Activated CD4-positive, alpha-beta T cell treated with anti-CD3 and anti-CD28 coated beads, Interleukin-2, Interleukin-6, amounts not matched to agents 100 ng/mL and 50 ng/mL, durations not matched to agents 16 hours and 8 hours (primary cell): ENCODE data around the gene NEB.
A peak's percentile ranks its signal among the peaks of the same experiment; 100 is the strongest.

Experiments used
- DNase-seq: peaks from one replicate; pipeline ENCODE4 v3.0.0-alpha.2; 2020

NEB gene

DNA sequence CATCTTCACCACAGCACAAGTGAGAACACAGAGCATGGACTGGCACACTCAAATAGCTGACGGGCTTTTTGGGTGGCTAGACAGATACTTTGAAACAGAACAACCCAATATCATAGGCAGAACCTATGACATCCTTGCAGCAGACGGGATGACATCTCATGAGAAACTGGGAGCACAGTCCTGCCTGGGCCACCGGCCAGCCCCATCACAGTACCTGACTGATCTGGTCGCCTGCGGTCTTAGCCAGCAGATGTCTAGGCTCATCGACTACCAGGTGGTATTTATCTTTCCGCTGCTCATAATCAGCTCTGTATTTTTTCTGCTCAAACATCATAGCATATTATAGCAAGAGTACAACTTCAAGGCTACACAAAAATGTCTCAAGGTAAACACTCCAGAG is 200.3 kb downstream of the NEB start:
- DNase-seq = no peak

DNA sequence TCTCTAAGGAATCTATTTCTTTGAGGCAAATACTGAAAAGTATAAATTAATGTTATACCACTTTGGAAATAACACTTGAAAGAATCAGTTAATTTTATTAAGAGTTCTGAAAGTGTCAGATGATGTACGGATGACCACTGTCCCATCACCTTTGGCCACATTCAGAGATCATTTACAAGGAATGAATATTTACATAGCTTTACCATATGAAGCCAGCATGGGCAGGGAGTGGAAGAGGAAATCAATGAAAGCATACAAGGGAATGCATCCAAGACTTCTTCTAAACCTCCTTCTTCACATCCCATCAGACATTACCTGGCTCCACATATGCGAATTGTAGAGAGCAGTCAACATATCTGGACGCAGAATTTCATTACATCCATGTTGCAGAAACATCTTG is 201.1 kb downstream of the NEB start:
- DNase-seq = no peak

DNA sequence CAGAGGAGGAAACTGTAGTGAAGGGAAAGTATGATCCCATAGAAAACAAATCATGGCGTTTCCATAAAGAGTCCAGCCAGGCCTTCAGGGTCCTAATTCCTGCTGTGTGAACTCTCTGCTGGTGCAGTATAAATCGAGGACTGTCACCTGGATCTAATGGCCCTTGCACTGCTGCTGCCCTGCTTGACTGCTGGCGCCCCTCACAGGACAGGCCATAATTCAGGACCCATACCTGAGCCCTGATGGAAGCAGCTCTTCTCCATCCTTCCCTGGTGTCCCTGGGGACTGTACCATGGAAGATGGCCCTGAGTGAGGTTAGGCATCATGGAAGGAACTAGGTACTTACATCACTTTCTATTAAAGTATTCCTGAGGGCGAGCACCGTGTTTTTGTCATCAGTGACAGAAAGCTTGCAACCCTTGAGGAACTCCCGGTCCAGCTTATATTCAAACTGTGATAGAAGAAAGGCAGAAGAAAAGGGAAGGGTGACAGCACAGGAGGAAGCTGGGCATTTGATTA is 207.6 kb downstream of the NEB start:
- no peak for DNase-seq

DNA sequence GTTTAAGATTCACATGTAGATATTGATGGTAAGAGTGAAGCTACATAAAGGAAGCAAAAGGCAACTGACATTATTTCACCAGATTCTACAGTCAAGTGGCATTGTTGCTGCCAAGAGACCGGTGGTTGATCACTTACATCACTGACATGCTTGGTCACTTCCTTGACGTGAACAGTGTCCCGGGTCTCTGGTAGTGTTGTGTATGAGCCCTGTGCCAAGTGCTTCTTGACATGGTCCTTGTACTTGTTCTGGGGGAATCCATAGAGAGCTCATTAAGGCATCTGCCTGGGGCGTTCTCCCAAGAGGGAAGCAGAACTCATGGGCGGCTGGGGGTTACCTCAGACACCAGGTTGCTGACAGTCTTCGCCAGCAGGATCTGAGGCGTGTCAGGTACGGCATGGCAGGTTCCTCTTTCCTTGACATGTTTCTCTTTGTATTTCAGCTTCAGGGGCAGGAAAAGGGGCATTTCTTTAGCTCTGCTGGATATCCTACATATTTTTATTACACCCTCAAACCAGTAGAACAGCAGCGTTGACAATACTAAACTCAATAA is 208.4 kb downstream of the NEB start:
- no peak for DNase-seq

DNA sequence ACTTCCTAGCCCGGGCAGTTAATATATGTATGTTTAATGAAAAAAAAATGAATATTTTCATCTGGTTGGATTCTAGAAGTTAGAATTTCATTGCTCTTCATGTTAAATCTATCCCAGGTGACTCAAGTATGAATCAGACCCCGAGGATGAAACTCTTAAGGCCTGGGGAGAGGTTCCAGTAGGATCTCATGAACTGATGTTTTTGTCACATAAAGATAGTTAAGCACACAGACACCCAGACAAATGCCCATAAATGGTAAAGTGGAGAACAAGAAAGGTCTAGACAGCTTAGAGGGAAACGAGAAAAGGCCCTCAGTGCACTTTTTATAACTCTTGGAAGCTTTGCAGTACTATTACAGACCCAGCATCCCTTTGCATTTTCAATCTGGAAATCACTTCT is 210.4 kb downstream of the NEB start:
- no peak for DNase-seq

DNA sequence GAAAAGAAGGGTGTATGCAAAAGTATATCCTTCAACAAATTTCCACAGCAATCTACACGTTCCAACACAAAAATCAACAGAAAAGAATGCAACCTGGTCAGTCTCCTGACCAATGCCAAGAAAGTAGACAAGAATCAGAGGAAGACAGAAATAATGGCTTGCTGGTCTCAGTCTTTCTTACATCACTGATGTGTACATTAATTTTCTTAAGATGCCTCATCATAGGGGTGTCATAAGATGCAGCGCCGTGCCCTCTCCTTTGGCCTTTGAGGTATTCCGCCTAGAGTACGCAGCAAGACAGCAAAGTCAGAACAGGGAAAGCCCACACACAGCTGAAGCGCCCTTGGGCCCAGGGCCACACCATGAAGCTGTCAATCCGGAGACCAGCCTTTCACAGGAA is 211.7 kb downstream of the NEB start:
- DNase-seq = no peak

DNA sequence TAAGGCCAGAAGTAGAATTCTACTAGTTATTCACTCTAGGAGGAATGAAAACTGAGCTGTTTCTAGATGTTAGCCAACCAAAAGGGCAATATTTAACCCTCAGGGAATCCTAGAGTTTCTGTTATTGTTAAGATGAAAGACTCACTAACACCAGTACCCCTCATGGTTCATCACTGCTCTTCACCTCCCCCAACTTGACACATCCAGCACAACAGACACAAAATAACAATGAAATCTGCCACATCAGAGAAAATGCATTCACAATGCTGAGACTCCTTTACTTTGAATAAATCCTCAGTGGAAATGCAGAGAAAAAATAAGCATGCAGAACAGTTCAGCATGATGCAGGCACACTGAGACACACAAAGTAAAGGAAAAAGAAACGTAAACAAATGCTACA is 213.3 kb downstream of the NEB start:
- no peak for DNase-seq

DNA sequence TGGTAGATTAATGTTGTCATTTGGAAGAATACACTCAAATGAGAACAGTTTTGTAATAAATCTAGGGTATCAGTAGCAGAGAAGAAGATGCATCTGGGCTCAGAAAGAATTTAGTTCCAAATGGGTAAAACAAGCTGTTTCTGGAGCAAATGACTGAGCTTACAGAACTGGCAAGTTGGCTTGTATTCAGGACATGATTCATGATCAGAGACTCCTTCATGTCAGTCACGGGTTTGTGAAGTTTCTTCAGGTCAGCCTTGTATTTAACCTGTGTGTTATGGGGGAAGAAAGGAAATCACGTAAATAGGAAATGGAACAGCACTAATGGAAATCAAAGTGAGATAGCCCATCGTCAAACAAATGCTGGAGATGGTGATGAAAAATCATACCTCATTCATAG is 215.5 kb downstream of the NEB start:
- DNase-seq = no peak

DNA sequence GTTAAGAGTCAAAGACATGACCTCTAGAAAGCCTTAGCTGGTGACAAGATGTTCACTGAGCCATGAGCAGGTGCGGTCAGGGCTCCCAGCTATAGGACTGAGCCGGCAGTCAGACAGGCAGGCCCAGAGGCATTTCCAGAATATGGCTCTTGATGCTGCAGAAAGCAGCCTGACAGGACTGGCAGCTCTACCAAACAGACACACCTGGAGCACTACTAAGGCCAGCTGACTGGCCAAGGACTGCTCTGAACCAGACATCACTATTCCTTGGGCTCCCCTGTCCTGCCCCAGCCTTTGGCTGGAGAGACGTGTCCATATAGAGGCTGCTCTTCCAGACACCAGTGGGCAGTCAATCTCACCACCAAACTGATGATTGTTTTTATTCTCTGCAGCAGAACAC is 225.8 kb downstream of the NEB start:
- DNase-seq = no peak

DNA sequence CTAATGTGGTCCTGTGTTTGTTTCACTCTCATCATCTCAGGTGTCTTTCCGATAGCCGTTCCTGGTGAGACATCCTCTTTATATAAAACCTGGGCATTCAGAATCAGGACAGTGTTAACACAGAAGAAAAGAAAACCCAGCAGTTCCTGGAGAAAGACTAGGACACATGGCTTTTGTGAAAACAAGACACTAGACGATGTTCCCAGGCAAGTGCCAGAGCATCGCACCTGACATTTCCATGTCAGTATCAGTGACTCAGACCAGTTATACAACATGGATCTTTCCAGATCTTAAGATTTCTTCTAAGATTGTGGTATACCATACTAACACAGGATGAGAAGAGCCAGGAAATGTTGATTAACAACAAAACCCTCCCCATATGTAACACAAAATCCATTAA is 228.1 kb downstream of the NEB start:
- DNase-seq = no peak

DNA sequence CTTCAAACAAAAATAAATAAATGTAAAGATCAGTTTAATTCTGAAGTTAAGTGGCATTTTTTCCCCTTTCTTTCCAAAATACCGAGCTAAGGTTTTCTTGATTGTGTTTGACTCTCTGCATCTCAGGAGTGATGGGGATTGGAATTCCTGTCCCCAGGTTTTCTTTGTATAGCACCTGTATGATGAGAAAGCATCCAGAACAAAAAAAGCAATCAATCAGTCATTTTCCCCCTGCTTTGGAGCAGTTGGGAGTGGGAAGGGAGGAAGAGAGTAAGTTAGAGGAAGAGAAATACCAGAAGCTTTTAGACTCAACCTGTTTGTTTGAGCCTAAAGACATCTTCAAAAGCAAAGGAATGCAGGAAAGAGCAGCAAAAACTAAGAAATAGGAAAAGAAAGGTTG is 236.1 kb downstream of the NEB start:
- DNase-seq = no peak

DNA sequence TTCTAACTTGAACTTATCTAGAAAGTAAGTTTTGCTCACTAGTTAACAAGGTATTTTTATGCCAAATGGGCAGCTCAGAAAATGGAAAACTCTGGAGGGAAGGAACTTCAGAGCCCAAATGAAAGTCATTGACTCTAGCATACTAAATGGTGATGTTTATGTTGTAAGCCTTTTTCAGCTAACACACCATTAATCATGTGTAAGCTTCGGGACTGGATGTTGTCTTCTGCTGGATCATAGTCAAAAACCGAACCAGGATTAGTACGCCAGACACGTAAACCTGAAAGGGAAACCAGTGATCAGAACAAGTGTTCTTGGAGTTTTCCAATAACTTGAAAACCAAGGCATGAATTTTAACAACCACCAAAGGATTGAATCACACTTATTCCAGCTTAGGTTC is 242.8 kb downstream of the NEB start:
- no peak for DNase-seq

DNA sequence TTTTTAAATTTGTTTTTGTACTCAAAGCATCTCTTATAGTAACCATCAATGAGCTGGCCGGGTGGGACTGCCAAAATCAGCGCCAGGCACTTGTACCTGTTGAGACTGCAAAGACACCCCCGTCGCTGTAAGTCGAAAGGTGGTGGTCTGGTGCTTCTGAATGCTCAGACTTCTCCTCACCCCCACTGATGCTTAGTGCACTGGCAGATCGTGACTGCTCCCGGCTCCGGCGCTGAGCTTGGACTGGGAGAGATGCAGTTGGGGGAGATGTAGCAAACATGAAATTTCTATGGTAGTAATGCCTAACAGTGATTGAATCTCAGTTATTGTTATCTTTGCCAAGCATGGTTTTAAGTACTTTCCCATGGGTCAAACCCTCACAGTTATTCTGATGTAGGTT is 244.0 kb downstream of the NEB start:
- DNase-seq = no peak

DNA sequence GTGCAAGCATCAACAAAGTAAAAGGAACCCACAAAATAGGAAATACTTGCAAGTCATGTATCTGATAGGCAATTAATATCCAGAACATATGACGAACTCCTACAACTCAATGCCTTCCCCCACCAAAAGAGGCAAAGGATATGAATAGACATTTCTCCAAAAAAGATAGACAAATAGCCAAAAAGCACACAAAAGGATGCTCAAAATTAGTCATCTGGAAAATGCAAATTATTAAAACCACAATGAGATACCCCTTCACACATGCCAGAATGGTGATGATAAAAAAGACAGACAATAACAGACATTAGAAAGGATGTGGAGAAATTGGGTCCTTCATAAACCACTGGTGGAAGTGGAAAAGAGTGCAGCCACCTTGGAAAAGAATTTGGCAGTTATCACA is 248.2 kb downstream of the NEB start:
- peak; percentile 32 for DNase-seq

DNA sequence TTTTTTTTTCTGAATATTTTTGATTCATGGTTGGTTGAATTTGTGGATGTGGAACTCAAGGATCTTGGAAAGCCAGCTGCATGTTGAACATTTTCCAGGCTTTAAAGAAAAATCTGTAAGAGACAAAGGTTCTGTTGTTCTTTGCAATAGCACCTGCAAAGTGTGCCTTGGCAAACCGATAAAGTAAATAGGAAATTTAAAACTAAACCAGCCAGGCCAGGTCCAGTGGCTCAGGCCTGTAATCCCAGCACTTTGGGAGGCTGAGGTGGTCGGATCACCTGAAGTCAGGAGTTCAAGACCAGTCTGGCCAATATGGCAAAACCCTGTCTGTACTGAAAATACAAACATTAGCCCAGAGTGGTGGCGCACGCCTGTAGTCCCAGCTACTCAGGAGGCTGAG is 250.2 kb downstream of the NEB start:
- no peak for DNase-seq

DNA sequence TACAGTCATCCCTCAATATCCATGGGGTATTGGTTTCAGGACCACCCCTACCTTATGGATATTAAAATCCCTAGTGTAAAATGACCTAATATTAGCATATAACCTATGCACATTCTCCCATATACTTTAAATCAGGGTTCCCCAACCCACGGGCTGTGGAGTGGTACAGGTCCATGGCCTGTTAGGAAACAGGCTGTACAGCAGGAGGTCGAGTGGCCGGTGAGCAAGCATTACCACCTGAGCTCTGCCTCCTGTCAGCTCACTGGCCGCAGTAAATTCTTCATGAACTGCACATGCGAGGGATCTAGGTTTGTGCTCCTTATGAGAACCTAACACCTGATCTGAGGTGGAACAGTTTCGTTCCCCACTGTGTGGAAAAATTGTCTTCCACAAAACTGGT is 250.7 kb downstream of the NEB start:
- DNase-seq = no peak

DNA sequence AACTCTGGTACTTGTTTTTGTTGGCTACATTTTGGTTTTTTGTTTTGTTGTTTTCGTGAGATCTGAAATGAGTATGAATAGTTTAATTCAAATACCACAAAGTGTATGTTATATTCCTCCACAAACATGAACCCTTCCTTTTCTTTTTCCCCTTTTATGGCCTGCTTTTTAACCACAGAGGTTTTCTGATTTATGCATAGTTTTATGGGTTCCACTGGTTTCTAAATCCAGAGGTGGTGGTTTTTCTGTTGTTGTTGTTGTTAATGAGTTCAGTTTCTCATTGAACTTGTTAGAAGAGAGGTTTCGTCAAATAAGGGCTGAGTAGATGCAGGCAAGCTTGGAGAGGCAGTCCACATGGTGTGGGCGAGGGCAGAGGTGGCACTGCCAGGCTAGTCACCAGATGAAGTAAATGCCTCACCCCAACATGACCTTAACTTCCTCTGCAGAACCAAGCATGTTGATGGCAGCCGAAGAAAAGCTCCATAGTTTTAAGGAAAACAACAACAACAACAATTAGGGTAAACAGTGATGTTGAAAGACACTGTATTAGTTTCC is 252.0 kb downstream of the NEB start:
- DNase-seq = peak; percentile 52

DNA sequence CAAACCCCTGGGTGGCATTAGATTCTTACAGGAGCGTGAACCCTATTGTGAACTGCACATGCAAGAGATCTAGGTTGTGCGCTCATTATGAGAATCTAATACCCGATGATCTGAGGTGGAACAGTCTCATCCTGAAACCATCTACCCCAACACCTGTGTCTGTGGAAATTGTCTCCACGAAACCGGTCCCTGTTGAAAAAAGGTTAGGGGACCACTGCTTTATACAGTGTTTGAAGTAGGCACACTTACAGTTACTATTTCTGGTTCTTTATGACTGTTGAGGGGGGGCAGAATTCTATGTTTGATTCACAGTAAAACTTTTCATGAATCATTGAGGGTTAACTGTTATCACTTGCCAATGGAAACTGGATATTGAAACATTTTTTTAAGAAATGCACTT is 252.5 kb downstream of the NEB start:
- peak; percentile 80 for DNase-seq

DNA sequence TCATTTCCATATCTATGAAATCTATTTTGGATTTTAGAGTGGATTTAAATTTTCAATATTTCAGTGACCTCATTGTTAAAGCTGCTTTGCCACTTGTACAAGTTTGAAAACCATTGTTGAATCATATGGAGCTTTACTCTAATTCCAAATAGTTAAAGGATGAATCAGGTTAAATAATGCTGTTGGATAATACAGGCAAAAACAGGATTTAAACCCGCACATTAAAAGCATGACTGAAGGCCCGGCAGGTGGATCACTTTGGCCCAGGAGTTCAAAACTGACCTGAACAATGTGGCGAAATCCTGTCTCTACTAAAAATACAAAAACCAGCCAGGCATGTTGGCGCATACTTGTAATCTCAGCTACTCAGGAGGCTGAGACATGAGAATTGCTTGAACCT is 256.3 kb downstream of the NEB start:
- no peak for DNase-seq

DNA sequence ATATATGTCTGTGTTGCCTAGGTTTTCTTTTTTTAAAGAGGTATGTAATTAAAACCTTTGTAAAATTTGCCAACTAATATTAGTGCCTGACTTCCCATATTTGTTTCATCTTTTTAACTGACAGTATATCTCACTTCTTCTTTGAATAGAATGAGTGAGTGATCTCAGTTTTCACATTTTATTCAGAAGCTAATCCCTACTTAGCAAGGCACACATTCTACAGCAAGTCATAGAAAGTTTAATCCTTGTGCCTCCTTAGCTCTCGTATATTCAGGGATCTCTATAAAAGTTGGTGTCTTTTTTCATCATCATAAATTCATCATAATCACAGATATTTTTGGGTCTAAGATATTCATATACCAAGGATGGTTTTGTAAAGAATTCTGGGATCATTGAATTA is 258.0 kb downstream of the NEB start:
- no peak for DNase-seq

DNA sequence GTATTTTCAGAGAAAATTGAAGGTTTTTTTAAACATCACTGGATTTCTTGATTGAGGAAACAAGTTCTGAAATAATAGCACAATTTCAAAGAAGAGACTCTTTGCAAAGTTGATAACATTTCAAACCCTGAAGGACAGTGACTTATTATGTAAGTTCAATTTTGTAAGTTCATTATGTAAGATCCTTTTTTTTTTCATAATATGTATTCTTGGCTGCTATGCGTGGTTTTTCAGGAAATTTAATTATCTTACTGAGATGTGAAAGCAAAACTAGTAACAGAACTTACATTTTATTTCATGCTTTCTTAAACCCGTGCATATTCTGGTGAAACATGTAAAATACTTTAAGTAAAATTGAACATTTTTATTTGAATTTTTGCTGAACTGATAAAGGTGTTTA is 259.2 kb downstream of the NEB start:
- no peak for DNase-seq

DNA sequence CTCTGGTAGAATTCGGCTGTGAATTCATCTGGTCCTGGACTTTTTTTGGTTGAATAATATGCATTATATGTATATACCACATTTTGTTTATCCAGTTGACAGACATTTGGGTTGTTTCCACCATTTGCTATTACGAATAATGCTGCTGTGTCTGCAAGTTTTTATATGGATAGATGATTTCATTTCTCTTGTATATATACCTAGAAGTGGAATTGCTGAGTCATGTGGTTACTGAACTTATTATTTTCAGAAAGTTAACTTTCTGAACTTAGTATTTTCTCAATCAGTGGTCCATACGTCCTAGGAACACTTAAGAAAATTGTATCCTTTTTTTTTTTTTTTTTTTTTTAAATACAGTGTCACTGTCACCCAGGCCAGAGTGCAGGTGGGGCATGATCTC is 261.3 kb downstream of the NEB start:
- DNase-seq = no peak

DNA sequence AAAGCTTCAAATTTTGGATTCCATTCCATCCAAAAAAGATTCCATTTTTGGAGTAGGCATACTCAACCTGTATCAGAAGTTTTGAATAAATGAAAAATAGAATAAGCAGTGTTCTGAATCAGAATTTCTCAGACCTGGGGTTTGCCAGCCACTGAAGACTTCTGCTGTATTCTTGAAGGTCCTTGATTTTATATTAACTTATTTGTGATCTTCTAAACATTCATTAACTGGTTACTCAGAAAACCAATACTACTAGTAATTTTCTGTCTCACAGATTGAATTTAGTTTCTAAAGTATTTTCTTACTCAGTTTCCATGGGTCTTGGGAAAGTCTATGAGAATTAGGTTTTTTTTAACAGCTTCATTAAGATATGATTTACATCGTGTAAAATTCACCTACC is 263.7 kb downstream of the NEB start:
- no peak for DNase-seq

DNA sequence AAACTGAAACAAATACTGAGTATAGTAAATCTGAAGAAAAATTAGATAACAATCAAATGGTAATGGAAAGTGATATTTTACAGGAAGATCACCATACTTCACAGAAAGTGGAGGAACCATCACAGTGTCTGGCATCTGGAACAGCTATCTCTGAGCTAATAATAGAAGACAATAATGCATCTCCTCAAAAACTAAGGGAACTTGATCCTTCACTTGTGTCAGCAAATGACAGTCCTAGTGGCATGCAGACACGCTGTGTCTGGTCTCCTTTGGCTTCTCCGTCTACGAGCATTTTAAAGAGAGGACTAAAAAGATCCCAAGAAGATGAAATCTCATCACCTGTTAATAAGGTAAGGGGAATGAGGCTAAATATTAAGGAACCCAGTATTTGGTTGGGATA is 268.5 kb downstream of the NEB start:
- no peak for DNase-seq

DNA sequence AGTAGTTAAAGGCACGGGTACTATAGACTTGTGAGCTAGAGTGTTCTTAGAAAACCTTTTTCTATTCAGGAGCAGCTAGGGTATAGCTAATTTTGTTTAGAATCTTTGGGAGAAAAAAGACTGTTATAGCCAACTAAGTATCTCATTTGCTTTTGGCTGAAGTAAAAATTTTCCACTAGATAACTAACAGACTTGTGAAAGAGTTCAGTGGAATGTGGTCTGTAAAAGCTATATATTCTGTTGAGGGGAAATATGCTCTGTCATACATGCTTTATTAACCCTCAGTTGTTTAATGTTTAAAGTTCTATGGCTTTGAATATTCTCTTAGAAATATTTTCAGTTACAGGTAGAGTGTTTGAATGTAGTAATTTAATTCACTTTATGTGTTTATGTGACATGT is 274.9 kb downstream of the NEB start:
- DNase-seq = no peak

DNA sequence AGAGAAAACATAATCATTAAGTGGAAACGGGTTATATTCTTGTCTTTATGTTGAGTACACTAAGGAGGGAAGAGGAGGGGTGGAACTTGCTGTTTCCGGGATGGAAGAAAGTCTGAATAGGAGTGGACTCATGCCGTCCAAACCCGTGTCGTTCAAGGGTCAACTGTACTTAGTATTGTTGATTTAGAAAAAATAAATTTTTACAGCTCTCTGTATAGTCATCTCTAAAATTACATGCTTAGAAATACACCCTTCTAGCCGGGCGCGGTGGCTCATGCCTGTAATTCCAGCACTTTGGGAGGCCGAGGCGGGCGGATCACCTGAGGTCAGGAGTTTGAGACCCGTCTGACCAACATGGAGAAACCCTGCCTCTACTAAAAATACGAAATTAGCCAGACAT is 295.1 kb downstream of the NEB start:
- no peak for DNase-seq
